ENCODE results near the gene CDK5RAP1. TPM values are rescaled to one million over a fixed set of nuclear protein-coding genes. Genes with fewer than 3 reads are reported as not detected.

The CDK5RAP1 gene
- total and polyA plus RNA-seq, 2 of the 4 experiments (the other 2 are of a cell fraction): 23.9 to 28.1 TPM

GRCh38 chr20:33415948-33416347, 14.6 kb upstream of the CDK5RAP1 start:
- Histone ChIP-seq H2AK9ac (replicated peaks; ENCODE audit: low read depth, low read length, poor library complexity) (no peak overlapping the region), H4K5ac (ENCODE audit: low read depth, low read length) (no peak overlapping the region), H3K18ac (ENCODE audit: low read depth, low read length) (no peak overlapping the region), H3K36me3 (ENCODE audit: control insufficient read depth, insufficient read depth, low read length) (peaks cover 9% of the 10 kb centered on the region; the same call in 1 of the 2 replicates), H4K20me1 (ENCODE audit: insufficient read depth, low read length) (no peaks in the 10 kb centered on the region), H3K9ac (ENCODE audit: low read depth, low read length) (no peak overlapping the region), H2BK120ac (ENCODE audit: low read depth, low read length) (no peak overlapping the region), H2BK5ac (ENCODE audit: low read depth, low read length, poor library complexity, severe bottlenecking) (no peak overlapping the region), H4K91ac (ENCODE audit: insufficient read depth, low read depth, low read length) (no peak overlapping the region), H2BK20ac (ENCODE audit: low read depth, low read length) (no peak overlapping the region), H3K9me1 (ENCODE audit: insufficient read depth, low read length) (peaks cover 3% of the 10 kb centered on the region; the same call in 1 of the 2 replicates), H3K79me1 (ENCODE audit: low read depth in 1 of 2, low read length in 2 of 2) (no peaks in the 10 kb centered on the region; a peak in 1 of 4 replicates), H3K4ac (ENCODE audit: low read depth, low read length) (no peak overlapping the region), H3K27me3 (ENCODE audit: control insufficient read depth, insufficient read depth, low read length) (no peaks in the 10 kb centered on the region), H2AK5ac (ENCODE audit: low read depth, low read length) (no peak overlapping the region), H3K9me3 (ENCODE audit: control insufficient read depth, insufficient read depth, low read length) (no peaks in the 10 kb centered on the region), H4K8ac (ENCODE audit: low read depth in 2 of 2, low read length in 2 of 2) (no peak overlapping the region), H3K14ac (replicated peaks; ENCODE audit: low read depth, low read length) (no peak overlapping the region), H2BK15ac (ENCODE audit: low read depth, low read length) (no peak overlapping the region), H3K27ac (ENCODE audit: insufficient read depth, low read length) (no peak overlapping the region), H3K4me1 (ENCODE audit: control insufficient read depth, insufficient read depth, low read length) (no peaks in the 10 kb centered on the region), H3K23ac (ENCODE audit: low read depth, low read length) (no peak overlapping the region), H2AFZ (replicated peaks; ENCODE audit: low read length, poor library complexity) (no peak overlapping the region), H3K4me2 (ENCODE audit: low read depth, low read length) (no peak overlapping the region), H3K56ac (ENCODE audit: extremely low read depth, insufficient read depth, low read length) (no peak overlapping the region), H3K4me3 (ENCODE audit: insufficient read depth, low read depth, low read length) (no peak overlapping the region)
- DNase-seq: peak; percentile 35
- WGBS, 2 experiments (ENCODE audit: extremely low coverage in 2 of 2, insufficient read length in 1 of 2): no CpG with 5 or more reads among the region's 8 CpGs
- ChIA-PET CTCF (interaction anchor here (0.6 kb wide), 1 partner anchor 211 kb away, joined by 3 read pairs; no protein-coding TSS in a partner anchor), POLR2A (ENCODE audit: unreplicated experiment) (no interaction called here)
- peak; percentile 87 for ATAC-seq (ENCODE audit: low read depth)
- TF ChIP-seq POLR2A (IDR thresholded peaks at IDR 0.05; ENCODE audit: low read depth, low read length) (no peak), NFE2L2 (IDR thresholded peaks at IDR 0.05; ENCODE audit: low read depth, low read length) (no peak), MAZ (IDR thresholded peaks at IDR 0.05; ENCODE audit: borderline replicate concordance, low read depth, low read length) (no peak), FOS (IDR thresholded peaks at IDR 0.05; ENCODE audit: low read depth, low read length) (no peak), CTCF (conservative IDR thresholded peaks at IDR 0.05; ENCODE audit: low read depth, low read length) (peak; percentile 48), USF2 (IDR thresholded peaks at IDR 0.05; ENCODE audit: low read depth, low read length) (no peak), CHD1 (IDR thresholded peaks at IDR 0.05; ENCODE audit: low read depth, low read length) (no peak), BHLHE40 (IDR thresholded peaks at IDR 0.05; ENCODE audit: low read depth, low read length) (no peak), CEBPB (IDR thresholded peaks at IDR 0.05; ENCODE audit: low read depth, low read length) (no peak), MXI1 (IDR thresholded peaks at IDR 0.05; ENCODE audit: borderline replicate concordance, low read depth, low read length) (no peak), MAFK (IDR thresholded peaks at IDR 0.05; ENCODE audit: low read depth, low read length) (no peak), RFX5 (IDR thresholded peaks at IDR 0.05; ENCODE audit: low read depth, low read length) (no peak), ELK1 (IDR thresholded peaks at IDR 0.05; ENCODE audit: borderline replicate concordance, low read depth, low read length) (no peak), SMC3 (IDR thresholded peaks at IDR 0.05; ENCODE audit: low read depth, low read length) (peak; percentile 28; the same call in 1 of the 2 replicates), RCOR1 (IDR thresholded peaks at IDR 0.05; ENCODE audit: insufficient replicate concordance, low read length) (no peak), RAD21 (IDR thresholded peaks at IDR 0.05; ENCODE audit: low read length) (peak; percentile 49)
- dilution Hi-C loops (cut with HindIII; ENCODE audit: low sequenced_read_pairs, unreplicated experiment): no loop called here
- in situ Hi-C loops (cut with MboI; ENCODE audit: low sequenced_read_pairs): no loop called here
- intact Hi-C loops (cut with micrococcal nuclease): no loop called here
- BruUV-seq (replicated peaks): no TSS peak

All from IMR-90 (cell line).